Activated CD4-positive, alpha-beta T cell treated with anti-CD3 and anti-CD28 coated beads for 36 hours (primary cell): ENCODE data around the gene CCDC15. TPM values are rescaled to one million over a fixed set of nuclear protein-coding genes. Genes with fewer than 3 reads are reported as not detected.

Experiments
- ATAC-seq: fragments of 200-7000 bp; cut with Tn5 transposase; one replicate; pipeline ENCODE4 v1.10.0; 2021; ENCODE audit warnings: mild to moderate bottlenecking, moderate library complexity
- CTCF ChIA-PET: fragments of 350-600 bp; sonication (Branson Sonifier 250); formaldehyde crosslinking; loops from one replicate; lab custom pipeline; 2021; ENCODE audit warnings: antibody characterized with exemption; lab: Charles Lee
- POLR2A ChIA-PET: fragments of 350-600 bp; sonication (Branson Sonifier 250); formaldehyde crosslinking; loops from one replicate; lab custom pipeline; 2021; ENCODE audit warnings: antibody characterized with exemption, inconsistent platforms; lab: Charles Lee
- DNase-seq: peaks from one replicate; pipeline ENCODE4 v3.0.0-alpha.2; 2020
- H3K27ac Mint-ChIP-seq: one replicate; pipeline ENCODE4 v1.8.0; 2021; ENCODE audit warnings: mixed read lengths
- H3K27me3 Mint-ChIP-seq: one replicate; pipeline ENCODE4 v1.8.0; 2021; ENCODE audit warnings: mixed read lengths
- H3K36me3 Mint-ChIP-seq: one replicate; pipeline ENCODE4 v1.8.0; 2021; ENCODE audit warnings: low read depth, mixed read lengths
- H3K4me1 Mint-ChIP-seq: one replicate; pipeline ENCODE4 v1.8.0; 2021; ENCODE audit warnings: mixed read lengths
- H3K4me3 Mint-ChIP-seq: one replicate; pipeline ENCODE4 v1.8.0; 2021; ENCODE audit warnings: mild to moderate bottlenecking, moderate library complexity, mixed read lengths
- H3K9me3 Mint-ChIP-seq: one replicate; pipeline ENCODE4 v1.8.0; 2021; ENCODE audit warnings: low read depth, mixed read lengths
- intact Hi-C, 2 experiments: fragments of 100-400 bp; cut with DNase I in 1 of 2; cut with micrococcal nuclease in 1 of 2; formaldehyde crosslinking; loops; one replicate each; pipeline versions ENCODE4 v1.14.2 to v1.15.1; 2022 to 2024; cut with DNase I, micrococcal nuclease
- total RNA-seq, 2 experiments: library from RNA; stranded (reverse); gene quantifications; one replicate each; pipeline ENCODE4 v1.2.3, GENCODE V29; 2021

Gene CCDC15
- total RNA-seq, 2 experiments from 2014 or later, result 5.6 to 6.7 TPM

GRCh38 chr11:125078516-125079140, 124.6 kb downstream of the CCDC15 start:
- intact Hi-C loops, result no loop called here
- POLR2A ChIA-PET, result no interaction called here

GRCh38 chr11:125079151-125079877, 125.3 kb downstream of the CCDC15 start:
- DNase-seq, result no peak
- intact Hi-C loops, result no loop called here
- CTCF ChIA-PET, result no interaction called here

More at GRCh38 chr11:125078516-125079140, 124.6 kb downstream of the CCDC15 start:
- ATAC-seq (no peak), DNase-seq (no peak)
- Mint-ChIP-seq H3K27me3 (peaks cover 7% of the 10 kb centered on the region), H3K9me3 (no peaks in the 10 kb centered on the region), H3K36me3 (no peaks in the 10 kb centered on the region), H3K4me1 (no peaks in the 10 kb centered on the region), H3K4me3 (no peak overlapping the region), H3K27ac (no peak overlapping the region)
- CTCF ChIA-PET, result no interaction called here

GRCh38 chr11:125079878-125080530, 126.0 kb downstream of the CCDC15 start:
- POLR2A ChIA-PET, result no interaction called here
- Mint-ChIP-seq H3K4me1 (no peaks in the 10 kb centered on the region), H3K4me3 (no peak overlapping the region), H3K9me3 (no peaks in the 10 kb centered on the region), H3K27me3 (peaks cover 3% of the 10 kb centered on the region), H3K27ac (no peak overlapping the region), H3K36me3 (no peaks in the 10 kb centered on the region)
- CTCF ChIA-PET, result no interaction called here
- intact Hi-C loops, result no loop called here
- DNase-seq, result no peak
- ATAC-seq, result no peak

More at GRCh38 chr11:125079151-125079877, 125.3 kb downstream of the CCDC15 start:
- no peaks in the 10 kb centered on the region for H3K4me1 Mint-ChIP-seq
- no peak for ATAC-seq
- H3K4me3 Mint-ChIP-seq, result no peak overlapping the region
- H3K36me3 Mint-ChIP-seq, result no peaks in the 10 kb centered on the region
- no peaks in the 10 kb centered on the region for H3K9me3 Mint-ChIP-seq
- no peak overlapping the region for H3K27ac Mint-ChIP-seq
- H3K27me3 Mint-ChIP-seq, result peaks cover 3% of the 10 kb centered on the region
- POLR2A ChIA-PET, result no interaction called here

GRCh38 chr11:125080531-125080911, 126.5 kb downstream of the CCDC15 start:
- Mint-ChIP-seq H3K9me3 (no peaks in the 10 kb centered on the region), H3K4me3 (no peak overlapping the region), H3K27ac (no peak overlapping the region), H3K36me3 (no peaks in the 10 kb centered on the region), H3K27me3 (peaks cover 3% of the 10 kb centered on the region), H3K4me1 (no peaks in the 10 kb centered on the region)
- ATAC-seq (no peak), DNase-seq (no peak)
- CTCF ChIA-PET, result interaction anchor here (0.8 kb wide), 1 partner anchor 61 kb away, joined by 3 read pairs; no protein-coding TSS in a partner anchor
- intact Hi-C loops, result no loop called here
- POLR2A ChIA-PET, result no interaction called here

- POLR2A ChIA-PET, result no interaction called here
- Mint-ChIP-seq H3K27me3 (peaks cover 3% of the 10 kb centered on the region), H3K4me3 (no peak overlapping the region), H3K27ac (no peak overlapping the region), H3K9me3 (no peaks in the 10 kb centered on the region), H3K4me1 (no peaks in the 10 kb centered on the region), H3K36me3 (no peaks in the 10 kb centered on the region)
- DNase-seq (no peak), ATAC-seq (no peak)
- intact Hi-C loops, result no loop called here
- CTCF ChIA-PET, result interaction anchor here (0.8 kb wide), 1 partner anchor 61 kb away, joined by 3 read pairs; no protein-coding TSS in a partner anchor
Measured at GRCh38 chr11:125081098-125081798, 127.2 kb downstream of the CCDC15 start.

GRCh38 chr11:125082040-125082439, 128.0 kb downstream of the CCDC15 start:
- ATAC-seq (no peak), DNase-seq (no peak)
- intact Hi-C loops, result no loop called here
- no peaks in the 10 kb centered on the region for H3K36me3 Mint-ChIP-seq
- no peaks in the 10 kb centered on the region for H3K9me3 Mint-ChIP-seq
- ChIA-PET CTCF (interaction anchor here (0.6 kb wide), 1 partner anchor 44 kb away, joined by 4 read pairs; no protein-coding TSS in a partner anchor), POLR2A (no interaction called here)
- no peak overlapping the region for H3K27ac Mint-ChIP-seq
- peaks cover 3% of the 10 kb centered on the region for H3K27me3 Mint-ChIP-seq
- no peaks in the 10 kb centered on the region for H3K4me1 Mint-ChIP-seq
- H3K4me3 Mint-ChIP-seq, result no peak overlapping the region

GRCh38 chr11:125082611-125083311, 128.8 kb downstream of the CCDC15 start:
- DNase-seq (no peak), ATAC-seq (no peak)
- ChIA-PET POLR2A (no interaction called here), CTCF (interaction anchor here (0.6 kb wide), 1 partner anchor 43 kb away, joined by 4 read pairs; no protein-coding TSS in a partner anchor)
- intact Hi-C loops, result no loop called here
- H3K9me3 Mint-ChIP-seq, result no peaks in the 10 kb centered on the region
- H3K4me1 Mint-ChIP-seq, result no peaks in the 10 kb centered on the region
- no peak overlapping the region for H3K27ac Mint-ChIP-seq
- no peak overlapping the region for H3K4me3 Mint-ChIP-seq
- peaks cover 3% of the 10 kb centered on the region for H3K27me3 Mint-ChIP-seq
- H3K36me3 Mint-ChIP-seq, result no peaks in the 10 kb centered on the region

GRCh38 chr11:125083312-125084056, 129.5 kb downstream of the CCDC15 start:
- CTCF ChIA-PET, result no interaction called here

GRCh38 chr11:125084057-125084416, 130.0 kb downstream of the CCDC15 start:
- no peaks in the 10 kb centered on the region for H3K36me3 Mint-ChIP-seq
- H3K27me3 Mint-ChIP-seq, result no peaks in the 10 kb centered on the region
- no peak for DNase-seq
- no peaks in the 10 kb centered on the region for H3K4me1 Mint-ChIP-seq
- ATAC-seq, result no peak
- intact Hi-C loops, result no loop called here
- no peak overlapping the region for H3K4me3 Mint-ChIP-seq
- no peak overlapping the region for H3K27ac Mint-ChIP-seq
- no peaks in the 10 kb centered on the region for H3K9me3 Mint-ChIP-seq
- CTCF ChIA-PET, result no interaction called here
- POLR2A ChIA-PET, result no interaction called here

More at GRCh38 chr11:125083312-125084056, 129.5 kb downstream of the CCDC15 start:
- Mint-ChIP-seq H3K36me3 (no peaks in the 10 kb centered on the region), H3K27ac (no peak overlapping the region), H3K9me3 (no peaks in the 10 kb centered on the region), H3K4me1 (no peaks in the 10 kb centered on the region), H3K4me3 (no peak overlapping the region), H3K27me3 (no peaks in the 10 kb centered on the region)
- ATAC-seq (no peak), DNase-seq (no peak)
- POLR2A ChIA-PET, result no interaction called here
- intact Hi-C loops, result no loop called here

- ChIA-PET POLR2A (no interaction called here), CTCF (no interaction called here)
- DNase-seq (no peak), ATAC-seq (no peak)
- H3K4me1 Mint-ChIP-seq, result no peaks in the 10 kb centered on the region
- intact Hi-C loops, result no loop called here
- no peaks in the 10 kb centered on the region for H3K9me3 Mint-ChIP-seq
- H3K27ac Mint-ChIP-seq, result no peak overlapping the region
- no peak overlapping the region for H3K4me3 Mint-ChIP-seq
- H3K27me3 Mint-ChIP-seq, result no peaks in the 10 kb centered on the region
- no peaks in the 10 kb centered on the region for H3K36me3 Mint-ChIP-seq
Measured at GRCh38 chr11:125084761-125085231, 130.8 kb downstream of the CCDC15 start.
